ENCODE results near the gene FYN. TPM values are rescaled to one million over a fixed set of nuclear protein-coding genes. Genes with fewer than 3 reads are reported as not detected.

The FYN gene
- total RNA-seq, 4 donors from 2014 or later: 55.3 to 249 (median 74.3) TPM

- Histone ChIP-seq H3K4me1 (peaks cover 0 to 11% (median 0%) of the 10 kb centered on the region in 4 donors), H3K27me3 (no peaks in the 10 kb centered on the region), H3K36me3 (no peaks in the 10 kb centered on the region), H3K27ac (peak overlapping the region in 1 of 4 donors; percentile 10), H3K4me3 (no peak overlapping the region), H3K9me3 (no peaks in the 10 kb centered on the region)
- TF ChIP-seq CTCF (IDR thresholded peaks at IDR 0.05): no peak
- TF ChIP-seq POLR2A (IDR thresholded peaks at IDR 0.05): no peak
- DNase-seq: no peak
These were observed 101.6 kb downstream of the FYN start for GRCh38 chr6:111771629-111772028.

GRCh38 chr6:111771094-111771432, 102.2 kb downstream of the FYN start:
- no peaks in the 10 kb centered on the region for H3K9me3 ChIP-seq

GRCh38 chr6:111770263-111771093, 102.8 kb downstream of the FYN start:
- Histone ChIP-seq H3K27me3 (no peaks in the 10 kb centered on the region), H3K27ac (peak overlapping the region in 1 of 4 donors; percentile 32), H3K4me1 (peaks cover 0 to 11% (median 0%) of the 10 kb centered on the region in 4 donors), H3K4me3 (no peak overlapping the region), H3K9me3 (no peaks in the 10 kb centered on the region), H3K36me3 (no peaks in the 10 kb centered on the region)
- no peak for DNase-seq
- TF ChIP-seq CTCF (IDR thresholded peaks at IDR 0.05) (no peak), POLR2A (IDR thresholded peaks at IDR 0.05) (no peak)

More at GRCh38 chr6:111771094-111771432, 102.2 kb downstream of the FYN start:
- no peak for DNase-seq
- no peaks in the 10 kb centered on the region for H3K36me3 ChIP-seq
- peaks cover 0 to 11% (median 0%) of the 10 kb centered on the region in 4 donors for H3K4me1 ChIP-seq
- H3K4me3 ChIP-seq: no peak overlapping the region
- TF ChIP-seq POLR2A (IDR thresholded peaks at IDR 0.05) (no peak), CTCF (IDR thresholded peaks at IDR 0.05) (no peak)
- peak overlapping the region in 1 of 4 donors; percentile 32 for H3K27ac ChIP-seq
- no peaks in the 10 kb centered on the region for H3K27me3 ChIP-seq

- no peak for TF ChIP-seq CTCF (IDR thresholded peaks at IDR 0.05)
- TF ChIP-seq POLR2A (IDR thresholded peaks at IDR 0.05): no peak
- Histone ChIP-seq H3K9me3 (no peaks in the 10 kb centered on the region), H3K4me3 (no peak overlapping the region), H3K27ac (peak overlapping the region in 1 of 4 donors; percentile 8), H3K4me1 (peaks cover 0 to 10% (median 3%) of the 10 kb centered on the region in 4 donors), H3K27me3 (no peaks in the 10 kb centered on the region), H3K36me3 (no peaks in the 10 kb centered on the region)
- DNase-seq: no peak
These were observed 103.7 kb downstream of the FYN start for GRCh38 chr6:111769365-111770152.

- H3K27ac ChIP-seq: peak overlapping the region in 1 of 4 donors; percentile 27
- no peak for TF ChIP-seq POLR2A (IDR thresholded peaks at IDR 0.05)
- no peak for TF ChIP-seq CTCF (IDR thresholded peaks at IDR 0.05)
These were observed 104.9 kb downstream of the FYN start for GRCh38 chr6:111768431-111768770.

More at GRCh38 chr6:111768431-111768770, 104.9 kb downstream of the FYN start:
- no peak for DNase-seq
- Histone ChIP-seq H3K9me3 (no peaks in the 10 kb centered on the region), H3K4me1 (peaks cover 0 to 7% (median 2%) of the 10 kb centered on the region in 4 donors), H3K36me3 (no peaks in the 10 kb centered on the region), H3K4me3 (no peak overlapping the region), H3K27me3 (no peaks in the 10 kb centered on the region)
